HepG2 (cell line): ENCODE measurements around the gene ZXDC. TPM values are rescaled to one million over a fixed set of nuclear protein-coding genes. Genes with fewer than 3 reads are reported as not detected.

Source experiments
- ARID5B ChIP-seq: IDR thresholded peaks from 2 replicates; pipeline ENCODE4 v1.4.0; 2020; ENCODE audit warnings: mild to moderate bottlenecking, missing genetic modification reagents
- DMAP1 ChIP-seq: IDR thresholded peaks from 2 replicates; pipeline ENCODE4 v1.6.1; 2016
- FOXK1 ChIP-seq: sonication (generic); formaldehyde crosslinking; IDR thresholded peaks from 2 replicates; pipeline ENCODE4 v1.4.0; 2020; ENCODE audit warnings: low read depth, missing genetic modification reagents, borderline replicate concordance
- MEIS1 ChIP-seq: sonication (generic); formaldehyde crosslinking; IDR thresholded peaks from 2 replicates; pipeline ENCODE4 v1.9.0; 2021; ENCODE audit warnings: mild to moderate bottlenecking, missing genetic modification reagents, moderate library complexity, borderline replicate concordance
- PLRG1 ChIP-seq: fragments of 450-650 bp; conservative IDR thresholded peaks from 2 replicates; pipeline ENCODE4 v1.6.1; 2016
- RBM22 ChIP-seq: fragments of 200-400 bp; formaldehyde crosslinking; optimal IDR thresholded peaks from 2 replicates; pipeline ENCODE3; 2017; ENCODE audit warnings: mild to moderate bottlenecking, low read length, moderate library complexity
- SMYD3 ChIP-seq: sonication (generic); formaldehyde crosslinking; IDR thresholded peaks from 2 replicates; pipeline ENCODE4 v1.8.1; 2023; ENCODE audit warnings: mild to moderate bottlenecking, missing genetic modification reagents
- ZHX1 ChIP-seq: sonication (generic); formaldehyde crosslinking; IDR thresholded peaks from 2 replicates; pipeline ENCODE4 v1.8.1; 2022; ENCODE audit warnings: low read depth, mild to moderate bottlenecking, missing genetic modification reagents
- ZNF326 ChIP-seq: sonication (generic); formaldehyde crosslinking; IDR thresholded peaks from 2 replicates; pipeline ENCODE4 v1.4.0; 2020; ENCODE audit warnings: missing genetic modification reagents, borderline replicate concordance
- polyA plus RNA-seq, 8 experiments: library from polyadenylated mRNA; depleted of rRNA in 3 of 8; stranded (reverse) in 7 of 8; unstranded in 1 of 8; fragments of >200 nt; fragmentation: Illumina TruSeq in 4 of 8; extraction: Trizol in 4 of 8; gene quantifications; 2 replicates each; pipeline versions ENCODE4 v1.2.1 to v1.2.3, GENCODE V29; 2011 to 2016; ENCODE audit warnings: low read depth in 4 of 8, missing spikeins in 1 of 8, mixed read lengths in 1 of 8; ENCODE audit not compliant: insufficient read depth in 1 of 8
- total RNA-seq, 5 experiments: library from RNA; depleted of rRNA; stranded (reverse); fragments of >200 nt; fragmentation: Illumina TruSeq; extraction: Trizol; gene quantifications; 2 replicates each; pipeline ENCODE4 v1.2.3, GENCODE V29; 2016; ENCODE audit warnings: low read depth in 1 of 5

Gene ZXDC
- total and polyA plus RNA-seq, 2 of the 13 experiments (the other 11 are each of a cell fraction or from before 2014, with no cell fraction given) = 17.6 to 21.2 TPM

- no peak for TF ChIP-seq ARID5B (CRISPR knock-in tag)
- TF ChIP-seq ZHX1 (CRISPR knock-in tag) = no peak
- no peak for TF ChIP-seq FOXK1 (CRISPR knock-in tag)
- TF ChIP-seq PLRG1 = no peak
- TF ChIP-seq SMYD3 (CRISPR knock-in tag) = no peak
- no peak for TF ChIP-seq RBM22
- no peak for TF ChIP-seq MEIS1
- no peak for TF ChIP-seq ZNF326
- TF ChIP-seq DMAP1 (CRISPR knock-in tag) = no peak
Observed at GRCh38 chr3:126394179-126394976, 81.3 kb downstream of the ZXDC start, which contains the start of gene CFAP100 (continued).
